NCI-H82 (cell line): Measurements from ENCODE around the gene PSMB3.
A peak's percentile ranks its signal among the peaks of the same experiment; 100 is the strongest.

Experiments
- DNase-seq: peaks from one replicate; lab custom pipeline; 2025; lab: John Stamatoyannopoulos, UW

PSMB3 gene

DNA sequence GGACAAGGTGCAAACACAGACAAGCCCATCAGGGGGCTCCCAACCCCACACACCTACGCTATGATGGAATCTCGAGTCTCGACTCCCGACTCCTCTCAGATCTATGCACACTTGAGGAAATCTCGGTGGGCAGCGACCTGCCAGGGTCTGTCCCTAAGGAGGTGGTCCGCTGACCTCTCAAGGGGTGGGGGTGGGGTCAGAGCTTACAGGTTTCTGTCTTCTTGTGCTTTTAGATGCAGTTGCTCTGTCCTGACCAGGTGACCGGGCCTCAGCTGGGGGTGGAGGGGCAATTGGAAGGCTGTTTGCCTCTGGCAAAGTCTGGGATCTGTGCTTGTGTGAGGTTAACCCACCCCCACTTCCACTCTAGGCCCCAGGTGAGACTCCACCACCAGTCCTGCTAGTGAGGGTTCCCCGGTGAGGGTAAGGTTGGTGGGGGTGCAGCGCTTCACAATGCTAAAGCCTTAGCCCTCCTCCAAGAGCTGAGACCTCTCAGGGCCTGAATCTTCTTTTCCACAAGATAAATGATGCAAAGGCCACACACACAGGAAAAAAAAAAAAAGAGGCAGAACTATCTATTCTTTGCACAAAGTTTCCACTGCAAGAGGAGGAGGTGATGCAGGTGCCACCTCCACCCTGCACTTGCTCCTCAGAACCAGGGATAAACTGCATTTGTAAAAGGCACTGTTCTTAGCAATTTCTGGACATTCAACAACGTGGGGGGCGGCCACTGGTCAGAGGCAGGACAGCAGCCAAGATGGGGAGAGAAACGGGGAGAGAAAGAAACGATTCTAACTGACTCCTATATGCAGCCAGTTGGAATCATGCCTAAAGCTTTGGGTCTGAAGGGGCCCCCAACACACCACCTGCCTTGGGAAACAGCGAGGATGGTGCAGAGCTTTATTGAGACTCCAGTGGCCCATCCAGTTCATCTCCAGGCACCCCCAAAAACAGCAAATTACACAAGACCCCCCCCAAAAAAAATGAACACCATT is 18.3 kb upstream of the PSMB3 start:
- peak; percentile 56 for DNase-seq

DNA sequence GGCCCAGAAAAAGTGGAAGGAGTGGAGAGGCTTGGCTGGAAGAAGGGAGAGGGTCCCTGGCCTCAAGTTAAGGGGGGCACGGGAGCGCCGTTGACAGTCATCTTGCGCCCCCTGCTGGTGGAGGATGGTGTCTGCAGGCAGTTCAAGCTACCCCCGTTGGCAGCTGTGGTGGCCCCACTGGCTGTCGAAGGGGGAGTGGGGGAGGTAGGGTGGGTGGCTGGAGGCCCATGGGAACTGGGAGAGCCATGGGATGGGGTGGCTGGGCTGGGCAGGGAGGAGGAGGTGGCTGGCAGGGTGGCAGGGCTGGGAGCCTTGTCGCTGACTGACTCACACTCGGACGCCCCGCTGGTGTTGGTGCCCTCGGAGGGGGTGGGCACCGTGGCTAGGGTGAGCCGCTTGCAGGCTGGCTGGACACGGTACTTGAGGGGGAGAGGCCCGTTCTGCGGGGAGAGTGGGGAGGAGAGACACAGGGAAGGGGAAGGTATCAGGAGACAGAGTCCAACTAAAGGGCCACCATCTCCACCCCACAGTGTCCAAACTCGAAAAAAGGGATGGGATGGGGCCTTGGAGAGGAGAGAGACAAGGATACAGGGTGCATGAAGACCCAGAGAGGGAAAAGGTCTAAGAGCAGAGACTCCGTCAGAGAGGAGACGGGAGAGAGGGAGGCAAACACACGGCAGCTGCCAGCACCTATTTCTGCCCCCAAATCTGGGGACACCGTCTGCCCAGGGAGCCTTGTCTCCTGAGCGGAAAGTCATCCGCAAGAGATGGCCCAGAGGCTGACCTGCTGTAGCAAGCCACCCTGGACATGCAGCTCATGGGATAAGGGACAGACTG is 17.2 kb upstream of the PSMB3 start:
- DNase-seq, result peak; percentile 87

DNA sequence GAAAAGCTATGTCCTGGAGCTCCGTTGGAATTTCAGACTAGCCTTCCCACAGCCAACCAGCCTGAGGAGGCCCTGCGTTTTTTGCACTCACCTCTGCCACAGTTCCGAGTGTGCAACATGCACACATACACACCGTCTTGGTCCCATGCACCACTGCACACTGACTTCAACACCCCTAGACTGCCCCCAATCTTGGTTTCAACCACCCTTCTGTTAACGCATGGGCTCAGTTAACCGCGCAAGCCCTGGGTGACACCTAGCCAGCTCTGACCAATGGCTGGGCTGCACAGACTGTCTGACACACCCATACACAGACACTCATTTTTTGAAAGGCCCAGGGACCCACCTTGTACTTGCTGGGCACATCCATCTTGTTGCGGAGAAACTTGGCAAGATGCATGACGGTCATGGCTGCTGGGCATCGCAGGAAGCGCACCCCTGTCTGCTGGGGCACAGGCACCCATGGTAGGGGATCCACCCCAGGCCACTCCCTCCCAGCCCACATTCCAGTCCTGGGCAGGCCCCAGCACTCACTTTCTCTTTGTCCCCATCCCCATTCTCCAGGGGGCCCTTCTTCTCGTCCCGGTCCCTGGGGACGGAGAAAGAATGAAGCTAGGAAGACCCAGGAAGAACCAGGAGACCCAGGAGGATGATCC is 14.4 kb upstream of the PSMB3 start:
- no peak for DNase-seq

GRCh38 chr17:38738686-38739085 is 13.9 kb upstream of the PSMB3 start:
- no peak for DNase-seq

DNA sequence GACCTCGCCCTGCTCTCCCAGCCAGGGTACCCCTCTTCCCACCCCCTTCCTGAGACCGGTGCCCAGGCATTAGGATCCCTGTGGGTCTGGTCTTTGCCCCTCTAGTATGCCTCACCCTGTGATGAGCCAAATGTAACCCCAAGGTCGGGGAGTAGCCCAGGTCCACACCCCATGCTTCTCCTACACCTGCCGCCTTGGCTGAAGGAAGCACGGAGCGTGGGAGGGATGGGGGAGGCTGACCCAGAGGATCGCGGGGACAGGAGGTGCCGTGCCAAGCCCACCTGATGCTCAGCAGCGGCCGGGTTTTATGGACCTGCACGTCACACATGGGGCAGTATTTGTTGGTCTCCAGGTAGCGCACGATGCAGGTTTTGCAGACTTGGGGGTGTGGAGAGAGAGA is 13.2 kb upstream of the PSMB3 start:
- DNase-seq, result no peak

GRCh38 chr17:38740044-38740443 is 12.5 kb upstream of the PSMB3 start:
- no peak for DNase-seq

- DNase-seq, result no peak
Observed at GRCh38 chr17:38740806-38741205, 11.7 kb upstream of the PSMB3 start.

DNA sequence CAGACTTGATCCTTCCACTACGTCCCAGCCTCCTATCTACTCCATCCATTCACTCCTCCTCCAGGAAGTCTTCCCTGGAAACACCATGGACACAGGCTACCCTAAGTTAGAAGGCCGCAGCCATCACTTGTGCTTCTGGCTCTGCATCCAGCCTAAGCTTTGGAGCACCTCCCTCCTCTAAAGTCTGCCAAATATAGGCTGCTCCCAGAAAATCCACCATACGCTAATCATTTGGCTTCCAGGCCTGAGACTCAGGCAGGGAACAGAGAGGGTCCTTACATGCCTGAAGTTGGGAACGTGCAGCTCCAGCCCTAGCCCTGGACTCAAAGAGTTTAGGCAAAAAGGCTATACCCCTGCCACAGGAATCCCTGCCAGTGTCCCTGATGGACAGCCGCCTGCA is 11.1 kb upstream of the PSMB3 start:
- DNase-seq, result no peak

DNA sequence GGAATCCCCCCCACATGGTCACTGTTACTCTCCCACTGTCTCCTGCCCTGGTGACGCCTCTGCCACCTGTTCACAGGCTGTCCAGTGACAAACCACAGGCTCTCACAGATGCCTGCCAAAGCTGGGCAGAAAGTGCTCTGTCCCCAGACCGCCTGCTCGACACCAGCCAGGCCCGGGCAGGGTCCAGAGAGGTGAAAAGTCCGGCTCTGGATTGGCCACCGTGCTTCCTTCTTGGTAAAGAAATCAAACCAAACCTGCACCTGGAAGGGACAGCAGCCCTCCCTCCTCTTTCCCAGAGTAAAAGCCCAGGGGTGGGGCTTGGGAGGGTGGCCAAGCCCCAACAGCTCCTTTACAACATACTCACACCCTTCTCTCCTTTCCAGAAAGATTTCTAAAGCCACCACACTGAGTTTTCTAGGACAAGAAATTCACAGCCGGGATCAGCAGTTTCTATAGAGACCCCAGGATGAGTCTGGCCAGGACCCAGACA is 10.6 kb upstream of the PSMB3 start:
- DNase-seq, result no peak

DNA sequence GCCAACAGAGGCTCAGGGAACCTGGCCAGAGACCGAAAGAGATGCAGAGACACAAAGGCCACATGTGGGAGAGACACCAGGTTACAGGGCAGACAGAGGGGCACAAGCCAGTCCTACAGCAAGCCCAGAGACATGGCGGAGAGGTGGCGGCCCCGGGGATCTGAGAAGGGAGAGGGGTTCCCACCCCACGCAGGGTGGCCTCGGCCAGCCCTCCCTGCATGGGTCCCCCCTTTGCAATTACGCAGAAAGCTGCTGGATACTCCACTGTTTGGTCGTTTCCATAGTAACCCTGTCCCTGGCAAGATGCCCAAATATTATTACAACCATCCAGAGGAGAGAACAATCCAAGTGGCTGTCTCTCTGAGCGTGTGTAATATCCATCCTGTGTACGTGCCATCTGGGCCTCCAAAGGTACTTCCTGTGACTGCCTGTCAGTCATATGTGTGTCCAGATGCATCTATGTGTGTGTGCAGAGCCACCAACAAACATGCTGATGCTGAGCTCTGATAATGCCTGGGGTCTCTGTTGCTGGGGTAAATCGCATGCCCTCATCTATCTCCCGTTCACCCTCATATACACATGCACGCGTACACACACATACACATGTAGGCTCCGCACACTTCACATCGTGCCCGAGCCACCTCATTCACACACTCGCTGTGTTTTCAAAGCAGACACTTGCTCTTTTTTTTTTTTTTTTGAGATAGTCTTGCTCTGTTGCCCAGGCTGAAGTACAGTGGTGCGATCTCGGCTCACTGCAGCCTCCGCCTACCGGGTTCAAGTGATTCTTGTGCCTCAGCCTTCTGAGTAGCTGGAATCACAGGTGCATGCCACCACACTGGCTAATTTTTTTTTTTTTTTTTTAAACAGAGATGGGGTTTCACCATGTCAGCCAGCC is 9.9 kb upstream of the PSMB3 start:
- peak; percentile 61 for DNase-seq

GRCh38 chr17:38743556-38744171 is 8.9 kb upstream of the PSMB3 start:
- no peak for DNase-seq

DNA sequence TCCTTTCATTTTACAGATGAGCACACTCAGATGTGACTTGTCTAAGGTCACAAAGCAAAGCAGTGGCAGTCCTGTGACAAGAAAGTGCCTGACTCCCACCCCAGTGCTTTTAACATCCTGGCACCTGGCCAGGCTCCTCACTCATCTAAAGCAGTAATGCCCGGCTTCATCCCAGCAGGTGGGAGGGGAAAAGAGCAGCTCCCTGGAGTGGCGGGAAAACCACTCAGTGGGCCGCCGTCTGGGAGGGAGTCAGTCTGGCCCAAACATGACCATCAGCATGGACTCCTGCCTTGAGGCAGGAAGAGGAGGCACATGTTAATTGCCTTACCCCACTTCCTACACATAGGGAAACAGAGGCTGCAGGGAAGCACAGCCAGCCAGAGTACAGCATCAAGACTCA is 7.0 kb upstream of the PSMB3 start:
- peak; percentile 84 for DNase-seq

DNA sequence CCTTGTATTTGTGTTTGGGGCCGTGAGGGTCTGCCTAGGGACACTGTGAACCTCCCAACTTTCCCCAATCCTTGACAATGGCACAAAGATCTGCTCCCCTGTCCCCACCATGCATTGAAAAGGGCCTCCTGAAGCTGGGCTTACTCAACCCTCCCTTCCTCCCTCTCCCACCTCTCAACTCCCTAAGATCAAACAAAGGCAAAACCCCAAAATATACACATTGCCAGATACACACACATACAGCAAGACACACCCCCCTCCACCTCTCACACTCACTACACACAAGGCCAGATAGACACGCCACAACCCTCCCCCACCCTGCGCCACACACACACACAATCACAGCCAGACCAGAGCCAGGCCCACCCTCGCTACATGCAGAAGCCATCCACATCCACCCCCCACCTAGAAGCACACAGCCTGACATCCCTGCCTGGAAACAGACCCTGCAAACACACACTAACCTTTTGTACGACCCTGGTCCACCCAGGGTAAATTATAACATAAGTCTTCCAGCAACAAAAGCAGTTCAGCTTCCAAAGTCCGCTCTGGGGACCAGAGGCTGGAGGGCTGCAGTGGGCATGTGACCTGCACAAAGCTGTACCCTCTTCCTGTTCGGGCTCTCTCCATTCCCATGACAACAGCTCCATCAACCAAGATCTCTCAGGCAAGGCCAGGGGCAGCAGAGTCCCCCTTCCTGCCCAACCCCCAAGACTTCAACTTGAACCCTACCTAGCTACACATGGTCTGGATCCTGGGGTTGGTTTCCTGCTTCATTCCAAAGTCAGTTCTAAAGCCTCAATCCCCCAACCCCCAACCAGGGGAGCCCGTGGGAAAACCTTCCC is 6.3 kb upstream of the PSMB3 start:
- peak; percentile 37 for DNase-seq

- peak; percentile 62 for DNase-seq
Observed at GRCh38 chr17:38746849-38747462, 5.6 kb upstream of the PSMB3 start.

DNA sequence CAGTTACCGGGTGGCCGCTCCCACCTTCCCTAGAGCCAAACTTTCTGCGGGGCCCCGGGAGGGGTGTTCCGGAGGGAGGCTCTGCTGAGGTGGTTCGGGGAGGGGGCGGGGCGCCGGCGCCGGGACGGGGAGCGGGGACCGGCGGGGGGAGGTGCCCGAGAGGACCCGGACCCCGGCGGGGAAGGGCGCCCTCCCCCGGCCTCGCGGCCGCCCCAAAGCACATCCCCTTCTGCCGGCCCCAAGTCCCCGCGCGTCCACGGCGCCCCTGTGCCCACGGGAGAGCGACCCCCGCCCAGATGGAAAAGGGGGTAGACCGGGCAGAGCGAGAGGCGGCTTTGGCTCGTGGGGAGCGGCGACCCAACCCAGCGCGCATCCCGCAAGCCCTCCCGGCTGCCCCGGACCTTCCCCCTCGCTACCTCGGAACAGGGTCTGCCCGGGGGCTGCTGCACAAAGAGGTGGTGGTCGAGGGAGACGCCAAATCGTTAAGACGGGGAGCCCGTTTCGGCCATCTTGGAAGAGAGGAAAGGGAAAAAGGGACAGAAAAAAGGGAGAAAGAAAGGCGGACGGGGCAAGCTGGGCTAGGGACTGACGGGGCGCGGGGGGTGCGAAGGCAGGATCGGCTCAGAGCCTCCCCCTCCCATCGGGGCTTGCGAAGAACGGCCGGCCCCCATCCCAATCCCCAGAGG is 4.9 kb upstream of the PSMB3 start:
- DNase-seq, result peak; percentile 86

DNA sequence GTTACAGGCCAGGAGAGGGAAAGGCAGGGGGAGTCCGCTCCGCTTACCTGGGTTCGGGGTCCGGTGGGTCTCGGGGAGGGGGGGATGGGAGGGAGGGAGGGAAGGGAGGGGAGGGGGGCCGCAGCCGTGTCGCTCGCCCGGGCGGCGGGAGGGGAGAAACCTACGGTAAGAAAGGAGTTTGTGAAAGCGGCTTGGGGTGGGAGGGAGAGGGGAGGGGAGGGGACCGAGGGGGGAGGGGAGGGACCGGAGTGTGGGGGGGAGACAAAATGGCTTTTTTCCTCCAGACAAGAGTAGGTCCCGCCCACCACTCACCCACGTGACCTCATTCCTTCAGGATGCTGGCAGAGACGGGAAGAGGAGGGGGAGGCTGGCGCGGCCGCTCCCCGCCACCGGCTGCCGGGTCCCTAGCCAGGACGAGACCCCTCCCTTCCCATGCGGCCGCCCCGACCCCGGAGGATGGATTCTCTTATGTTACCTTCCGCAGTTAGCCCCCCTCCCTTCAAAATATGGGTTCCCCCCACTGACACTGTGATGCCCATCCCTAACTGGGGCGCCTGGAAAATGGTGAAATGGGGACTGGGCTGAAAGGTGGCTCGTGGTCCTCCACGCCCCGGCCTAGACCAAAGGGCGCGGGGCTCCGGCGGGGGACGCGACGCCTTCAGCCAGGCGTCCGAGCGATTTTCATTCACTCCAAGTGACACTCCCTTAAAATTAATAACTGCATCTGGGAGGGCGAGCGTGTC is 4.2 kb upstream of the PSMB3 start, which contains the start of gene PCGF2:
TSS of gene PCGF2 (minus strand) at position 188 of the 743 bp plus-strand sequence. CDS start 7,934 bp downstream, outside the sequence.
- peak; percentile 99 for DNase-seq

DNA sequence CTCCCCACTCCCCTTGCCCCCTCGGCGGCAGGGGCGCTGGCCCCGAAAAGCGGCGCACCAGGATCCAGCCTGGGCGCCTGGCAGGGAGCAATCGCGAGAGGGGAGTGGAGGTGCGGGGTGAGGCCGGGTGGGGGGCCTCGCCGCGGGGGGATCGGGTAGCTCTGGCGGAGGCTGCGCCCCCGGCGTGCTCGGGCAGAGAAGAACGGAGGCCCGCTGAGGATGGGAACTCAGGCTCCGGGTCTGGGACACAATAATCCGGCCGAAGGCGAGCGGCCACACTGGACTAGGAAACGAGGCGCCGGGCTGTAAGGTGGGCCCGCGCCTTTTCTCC is 3.7 kb upstream of the PSMB3 start:
- DNase-seq, result no peak
